ENCODE results near the gene DOK3.

The DOK3 gene

GRCh38 chr5:177494346-177495195 lies 15.1 kb downstream of the DOK3 start:
- DNase-seq (ENCODE audit: low read depth), result no peak
- peak; percentile 56 for TF ChIP-seq CTCF (IDR thresholded peaks at IDR 0.05; ENCODE audit: control insufficient read depth, insufficient read depth, low read depth, low read length, missing control alignments)

GRCh38 chr5:177493795-177494345 lies 15.8 kb downstream of the DOK3 start:
- DNase-seq (ENCODE audit: low read depth), result no peak
- peak overlapping the region; percentile 13; the same call in 1 of the 2 replicates for H3K4me3 ChIP-seq (ENCODE audit: control insufficient read depth, low read depth, low read length)
- TF ChIP-seq CTCF (IDR thresholded peaks at IDR 0.05; ENCODE audit: control insufficient read depth, insufficient read depth, low read depth, low read length, missing control alignments), result no peak

More at GRCh38 chr5:177494346-177495195, 15.1 kb downstream of the DOK3 start:
- H3K4me3 ChIP-seq (ENCODE audit: control insufficient read depth, low read depth, low read length), result peak overlapping the region; percentile 67

GRCh38 chr5:177492841-177493240 lies 16.8 kb downstream of the DOK3 start:
- no peak for TF ChIP-seq CTCF (IDR thresholded peaks at IDR 0.05; ENCODE audit: control insufficient read depth, insufficient read depth, low read depth, low read length, missing control alignments)
- DNase-seq (ENCODE audit: low read depth), result no peak
- H3K4me3 ChIP-seq (ENCODE audit: control insufficient read depth, low read depth, low read length), result no peak overlapping the region

- no peak overlapping the region for H3K4me3 ChIP-seq (ENCODE audit: control insufficient read depth, low read depth, low read length)
- DNase-seq (ENCODE audit: low read depth), result no peak
- no peak for TF ChIP-seq CTCF (IDR thresholded peaks at IDR 0.05; ENCODE audit: control insufficient read depth, insufficient read depth, low read depth, low read length, missing control alignments)
These were observed 17.5 kb downstream of the DOK3 start for GRCh38 chr5:177491983-177492746.

- DNase-seq (ENCODE audit: low read depth), result no peak
- peak; percentile 46 for TF ChIP-seq CTCF (IDR thresholded peaks at IDR 0.05; ENCODE audit: control insufficient read depth, insufficient read depth, low read depth, low read length, missing control alignments)
- H3K4me3 ChIP-seq (ENCODE audit: control insufficient read depth, low read depth, low read length), result no peak overlapping the region
These were observed 18.1 kb downstream of the DOK3 start for GRCh38 chr5:177491429-177491945.

- no peak for TF ChIP-seq CTCF (IDR thresholded peaks at IDR 0.05; ENCODE audit: control insufficient read depth, insufficient read depth, low read depth, low read length, missing control alignments)
- no peak overlapping the region for H3K4me3 ChIP-seq (ENCODE audit: control insufficient read depth, low read depth, low read length)
- DNase-seq (ENCODE audit: low read depth), result no peak
These were observed 18.6 kb downstream of the DOK3 start for GRCh38 chr5:177490992-177491391.

All from AG09309 (cell line).